OCI-M2 (cell line): Measurements from ENCODE around the gene GRPEL1.

ENCODE experiments used
- DNase-seq: peaks from one replicate; lab custom pipeline; 2025; ENCODE audit not compliant: unreplicated experiment; lab: John Stamatoyannopoulos, UW

The GRPEL1 gene

DNA sequence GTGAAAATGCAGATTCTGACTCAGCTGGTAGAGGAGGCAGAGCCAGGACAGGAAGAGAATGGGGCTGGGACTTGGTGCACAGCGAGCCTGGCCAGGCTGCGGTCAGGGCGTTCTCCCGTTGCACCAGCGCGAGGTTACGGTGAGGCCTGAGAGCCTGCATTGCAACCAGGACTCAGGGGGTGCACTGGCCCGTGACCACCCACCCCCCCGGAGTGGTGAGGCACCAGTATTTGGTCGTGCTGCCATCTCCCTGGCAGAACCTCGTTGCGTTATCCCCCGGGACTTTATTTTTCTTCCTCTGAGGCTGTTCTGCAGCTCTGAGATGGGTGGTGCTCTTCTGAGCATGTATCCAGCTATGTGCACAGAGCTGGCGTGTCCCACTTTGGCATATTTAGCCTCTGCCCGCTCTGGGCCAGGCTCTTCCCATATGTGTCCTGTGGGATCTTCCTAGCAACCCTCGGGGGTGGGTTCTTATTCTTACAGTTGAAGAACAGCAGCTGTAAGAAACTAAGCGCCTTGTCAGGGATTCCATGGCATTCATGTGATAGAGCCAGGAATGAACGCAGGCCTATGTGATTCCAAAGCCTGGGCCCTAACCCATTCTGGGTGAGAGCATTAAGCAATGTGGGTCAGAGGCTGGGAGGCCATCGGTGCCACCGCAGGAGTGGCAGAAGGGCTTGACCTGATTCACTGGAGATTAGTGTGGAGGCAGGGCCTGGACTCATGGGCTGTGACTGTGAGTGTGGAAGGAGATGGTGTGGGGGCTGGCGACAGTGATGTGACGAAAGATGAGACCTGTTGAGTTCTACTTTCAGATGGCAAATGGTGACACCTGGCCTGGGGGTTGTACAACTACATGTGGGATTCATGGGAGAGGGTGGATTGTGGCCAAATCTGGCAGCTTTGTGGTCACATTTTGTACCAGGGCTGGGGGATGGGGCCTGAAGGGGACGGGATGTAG lies 21.6 kb downstream of the GRPEL1 start:
- DNase-seq = no peak

DNA sequence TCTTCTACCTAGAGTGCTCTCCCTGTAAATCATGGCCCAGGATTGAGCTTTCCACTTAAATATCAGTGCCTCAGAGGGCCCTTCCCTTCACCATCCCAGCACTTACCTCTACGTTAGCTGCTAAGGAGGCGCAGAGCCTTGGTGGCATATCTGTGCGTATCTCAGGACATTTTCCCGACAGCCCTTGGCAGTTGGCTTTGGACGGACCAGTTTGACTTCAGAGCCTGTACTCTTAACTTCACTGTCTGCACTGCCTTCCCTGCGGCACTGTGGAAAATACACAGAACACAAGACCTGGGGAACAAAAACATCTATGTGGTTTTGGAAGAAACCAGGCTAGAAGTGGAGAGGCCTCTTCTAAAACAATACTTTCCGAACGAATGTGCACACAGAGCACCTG lies 22.3 kb downstream of the GRPEL1 start:
- DNase-seq = no peak

DNA sequence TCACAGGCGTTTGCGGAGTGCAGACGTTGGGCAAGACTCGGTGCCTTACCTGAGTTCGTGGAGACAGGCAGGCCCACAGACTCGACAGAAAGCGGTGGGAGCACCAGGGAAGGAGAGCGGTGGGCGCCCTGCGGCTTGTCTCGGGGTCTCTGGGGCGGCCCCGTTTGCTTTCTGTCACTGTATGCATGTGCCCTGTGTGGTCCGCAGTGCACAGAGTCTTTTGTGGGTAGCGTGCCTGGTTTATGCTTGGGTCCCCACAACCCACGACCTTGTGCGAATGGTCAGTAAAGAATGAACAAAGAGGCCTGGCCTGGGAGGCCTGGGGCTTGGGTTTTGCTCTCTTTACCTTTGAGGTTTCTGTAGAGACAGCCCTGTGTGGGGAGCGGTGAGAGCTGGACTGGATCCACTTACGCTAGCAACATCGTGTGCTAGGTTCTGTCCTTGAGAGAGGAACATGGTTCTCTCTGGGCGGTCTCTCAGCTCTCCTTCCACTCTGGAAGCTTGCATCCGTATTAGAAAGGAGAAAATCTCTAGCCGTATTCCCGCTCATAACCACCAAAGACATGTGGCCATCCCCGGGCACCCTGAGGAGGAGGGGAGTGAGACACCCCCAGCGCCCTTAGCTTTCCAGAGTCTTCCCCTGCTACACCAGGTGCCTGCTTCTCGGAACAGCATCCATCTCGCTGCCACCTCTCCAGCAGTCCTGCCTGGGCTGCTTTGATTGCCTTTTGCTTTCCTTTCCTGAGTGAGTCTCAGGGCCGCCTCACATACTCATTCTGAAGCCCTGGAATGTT lies 23.5 kb downstream of the GRPEL1 start:
- DNase-seq = no peak

DNA sequence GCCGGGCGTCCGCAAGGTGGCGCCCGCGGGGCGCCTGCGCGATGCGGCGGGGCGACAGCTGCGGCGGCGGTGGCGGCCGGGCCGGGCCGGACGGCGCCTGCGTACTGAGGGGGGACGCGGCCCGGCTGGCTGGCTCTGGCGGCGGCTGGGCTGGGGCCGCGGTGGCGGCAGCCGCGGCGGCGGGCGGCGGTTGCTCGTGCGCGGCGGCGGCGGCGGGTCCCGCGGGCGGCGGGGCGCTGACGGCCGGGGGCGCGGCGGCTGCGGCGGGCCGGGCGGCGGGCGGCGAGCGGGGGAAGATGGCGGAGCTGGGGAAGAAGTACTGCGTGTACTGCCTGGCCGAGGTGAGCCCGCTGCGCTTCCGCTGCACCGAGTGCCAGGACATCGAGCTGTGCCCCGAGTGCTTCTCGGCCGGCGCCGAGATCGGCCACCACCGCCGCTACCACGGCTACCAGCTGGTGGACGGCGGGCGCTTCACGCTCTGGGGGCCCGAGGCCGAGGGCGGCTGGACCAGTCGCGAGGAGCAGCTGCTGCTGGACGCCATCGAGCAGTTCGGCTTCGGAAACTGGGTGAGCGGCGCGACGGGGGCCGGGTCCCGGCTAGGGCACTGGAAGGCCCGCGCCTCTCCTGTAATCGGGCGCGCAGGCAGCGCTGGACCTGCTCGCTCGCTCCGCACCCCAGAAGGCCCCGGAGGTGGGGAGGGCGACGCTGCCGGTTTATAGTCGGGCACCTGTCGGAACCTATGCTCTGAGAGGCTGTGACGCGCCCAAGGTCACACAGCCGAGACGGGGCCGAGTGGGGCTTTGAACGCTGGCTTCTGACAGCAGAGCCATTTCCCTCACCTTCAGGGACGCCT lies 24.4 kb downstream of the GRPEL1 start, which contains the start of gene TADA2B:
Gene TADA2B, plus strand, starts transcription at position 89 of the 853 bp plus-strand sequence. Its CDS starts 208 bp downstream, at position 297.
- DNase-seq = no peak

DNA sequence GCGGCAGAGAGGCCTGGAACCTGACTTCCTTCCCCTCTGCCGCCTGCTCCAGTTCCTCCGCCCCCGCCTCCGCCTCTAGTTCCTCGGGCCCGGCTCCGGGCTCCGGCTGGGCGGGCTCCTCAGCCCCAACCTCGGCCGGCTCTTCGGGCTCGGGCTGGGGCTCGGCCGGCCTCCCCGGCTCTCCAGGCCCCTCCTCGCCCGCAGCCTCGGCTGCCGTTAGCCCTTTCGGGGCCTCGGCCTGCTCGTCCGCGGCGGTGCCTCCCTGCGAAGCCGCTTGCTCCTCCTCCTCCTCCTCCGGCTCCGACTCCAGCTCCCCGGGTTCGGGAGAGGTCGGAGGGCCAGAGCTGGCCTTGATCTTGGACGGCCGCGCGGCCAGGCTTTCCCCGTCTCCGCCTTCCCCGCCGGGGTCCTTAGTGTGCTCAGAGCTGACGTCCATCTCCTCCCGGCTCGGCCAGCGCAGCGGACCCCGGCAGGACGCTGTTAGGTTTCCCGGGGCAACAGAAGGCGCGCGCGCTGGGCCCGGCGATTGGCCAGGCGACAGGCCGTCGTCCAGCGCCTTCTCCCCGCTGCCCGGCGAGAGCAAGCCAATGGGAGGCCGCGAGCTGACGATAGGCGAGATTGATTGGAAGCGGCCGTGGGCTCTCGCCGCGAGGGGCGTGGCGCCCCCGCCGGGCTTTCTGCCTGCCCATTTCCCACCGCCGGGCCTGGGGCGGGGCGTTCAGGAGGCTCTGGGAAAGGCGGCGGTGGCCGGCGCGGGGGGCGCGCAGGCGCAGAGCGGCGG lies 25.2 kb downstream of the GRPEL1 start:
- peak; percentile 43 for DNase-seq

DNA sequence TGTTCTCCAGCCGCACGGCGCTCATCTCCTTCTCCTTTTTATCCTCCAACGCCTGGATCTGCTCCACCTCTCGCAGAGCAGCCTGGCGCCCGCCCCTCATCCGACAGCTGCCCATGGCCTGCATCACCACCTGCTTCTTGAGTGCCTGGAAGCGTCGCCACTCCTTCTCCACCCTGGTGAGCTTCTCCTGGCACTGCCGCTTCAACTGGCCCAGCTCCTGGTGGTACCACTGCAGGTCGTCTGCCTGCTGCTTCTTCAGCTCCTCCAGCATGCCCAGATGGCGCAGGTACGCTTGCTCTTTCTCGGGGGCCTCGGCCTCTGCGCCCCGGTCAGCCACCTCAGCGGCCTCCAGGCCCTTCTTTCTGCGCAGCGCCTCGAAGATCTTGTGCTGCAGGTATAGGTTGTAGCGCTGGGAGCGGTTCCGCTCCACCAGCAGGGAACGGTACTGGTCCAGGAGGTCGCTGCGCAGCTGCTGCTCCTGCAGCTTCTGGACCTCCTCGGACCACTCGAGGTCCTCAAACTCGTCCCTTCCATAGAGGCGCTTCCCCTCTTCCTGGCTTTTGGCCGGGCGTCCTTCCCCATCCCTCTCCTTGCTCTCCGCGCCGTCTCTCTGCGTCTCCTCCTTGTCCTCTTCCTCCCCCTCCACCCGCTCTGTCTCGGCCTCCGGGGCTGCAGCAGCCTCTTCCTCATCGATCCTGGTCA lies 25.9 kb downstream of the GRPEL1 start:
- no peak for DNase-seq

DNA sequence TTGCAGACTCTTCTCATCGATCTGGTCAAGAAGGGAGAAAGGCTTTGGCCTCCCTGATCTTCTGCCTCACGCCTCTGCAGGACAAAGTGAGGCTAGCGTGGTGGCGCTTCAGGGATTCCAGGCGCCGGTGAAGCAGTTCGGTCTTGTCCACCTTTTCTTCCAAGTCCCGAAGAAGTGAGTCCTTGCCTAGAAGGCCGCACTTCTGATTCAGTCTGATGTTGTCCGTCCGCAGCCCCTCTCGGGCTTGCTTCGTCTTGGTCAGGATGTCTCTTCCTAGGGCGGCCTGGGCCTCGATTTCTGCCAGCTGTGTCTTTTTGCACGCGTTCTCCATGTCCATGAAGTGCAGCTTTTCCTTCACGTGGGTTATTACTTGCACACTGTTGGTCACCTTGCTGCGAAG lies 26.6 kb downstream of the GRPEL1 start:
- DNase-seq = no peak

DNA sequence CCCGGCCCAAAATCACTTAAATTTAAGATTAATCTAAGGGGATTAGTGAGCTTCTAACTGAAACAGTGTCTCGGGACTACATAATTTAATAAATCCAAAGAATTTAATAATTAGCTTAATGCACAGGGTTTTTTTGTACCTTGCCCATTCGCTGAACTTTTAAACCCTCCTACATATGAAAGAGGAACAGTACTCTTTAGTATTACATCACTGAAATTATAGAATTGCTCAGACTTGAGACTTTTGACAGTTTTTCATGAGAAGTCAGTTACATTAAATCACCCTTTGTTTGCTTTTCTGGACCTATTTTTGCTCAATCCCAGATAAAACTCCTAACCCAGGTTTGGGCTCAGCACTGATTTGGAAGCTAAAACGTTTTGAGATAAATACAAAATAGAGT lies 27.1 kb downstream of the GRPEL1 start:
- DNase-seq = no peak

DNA sequence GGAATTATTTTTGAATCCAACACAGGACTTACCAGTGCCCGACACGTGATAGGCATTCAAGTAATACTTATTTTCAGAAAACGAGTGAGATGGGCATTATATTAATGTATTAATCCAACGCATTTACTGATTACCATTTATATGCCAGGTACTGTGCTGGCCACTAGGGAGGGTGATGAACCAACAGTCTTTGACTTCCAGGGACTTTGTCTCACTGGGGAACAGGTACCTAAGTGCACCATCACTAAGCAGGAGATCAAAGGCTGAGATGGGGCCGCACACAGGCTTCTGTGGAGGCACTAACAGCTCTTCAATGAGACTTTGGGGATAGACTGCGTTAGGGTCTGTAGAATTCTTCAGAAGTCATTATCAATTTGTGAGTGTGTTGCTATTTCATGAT lies 30.4 kb downstream of the GRPEL1 start:
- DNase-seq = no peak

DNA sequence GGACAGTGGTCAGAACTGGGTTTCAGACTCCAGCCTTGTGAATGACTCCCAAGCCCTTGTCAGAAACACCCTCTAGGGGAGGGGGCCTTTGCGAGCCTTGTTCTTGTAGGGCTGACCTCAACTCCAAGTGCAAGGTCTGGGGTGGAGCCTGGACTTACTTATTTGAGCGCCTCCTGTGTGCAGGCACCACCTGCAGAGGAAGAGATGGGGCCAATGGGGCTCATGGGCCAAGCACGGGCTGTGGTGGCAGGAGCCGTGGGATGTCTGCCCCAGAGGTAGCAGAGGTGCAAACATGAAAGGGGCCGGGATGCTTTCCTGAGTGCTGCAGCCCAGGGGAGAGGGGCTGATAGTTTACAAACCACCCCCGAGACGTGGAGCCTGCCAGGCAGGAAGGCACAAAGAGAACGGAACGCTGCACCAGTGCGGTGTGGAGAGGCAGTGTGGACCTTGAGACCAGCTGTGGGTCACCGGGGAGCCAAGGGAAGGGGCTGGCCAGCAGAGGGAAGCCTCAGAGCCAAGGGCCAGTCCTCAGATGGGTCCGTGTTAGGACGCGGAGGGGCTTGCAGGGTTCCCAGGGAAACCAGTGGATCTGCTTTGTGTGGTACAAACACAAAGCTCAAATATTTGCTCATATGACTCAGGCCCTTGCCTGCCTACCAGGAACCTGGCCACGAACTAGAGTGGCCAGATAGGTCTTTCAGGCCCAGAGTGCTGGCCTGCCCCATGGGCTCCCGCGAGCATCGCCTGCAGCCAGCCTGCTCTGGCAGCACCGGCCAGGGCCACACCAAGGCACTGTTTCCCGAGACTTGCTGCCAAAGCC lies 33.4 kb downstream of the GRPEL1 start:
- DNase-seq = no peak

DNA sequence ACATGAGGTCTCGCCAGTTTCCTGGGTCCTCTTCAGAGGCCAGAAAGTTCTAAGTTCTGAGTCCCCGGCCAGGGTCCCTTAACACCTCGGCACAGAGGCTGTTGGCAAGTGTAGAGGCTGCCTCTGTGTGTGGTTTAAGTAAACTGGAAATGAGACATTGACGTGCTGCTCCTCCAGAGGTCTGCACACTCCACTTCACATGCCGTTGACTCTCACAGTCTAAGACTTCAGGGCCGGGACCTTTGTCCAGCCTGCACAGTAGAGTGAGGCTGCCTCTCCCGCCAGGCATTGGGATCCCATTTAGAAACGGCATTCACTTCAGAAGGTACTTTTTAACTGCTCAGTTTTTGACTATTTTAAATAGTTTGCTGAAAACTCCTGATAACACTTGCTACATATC lies 35.3 kb downstream of the GRPEL1 start:
- no peak for DNase-seq

DNA sequence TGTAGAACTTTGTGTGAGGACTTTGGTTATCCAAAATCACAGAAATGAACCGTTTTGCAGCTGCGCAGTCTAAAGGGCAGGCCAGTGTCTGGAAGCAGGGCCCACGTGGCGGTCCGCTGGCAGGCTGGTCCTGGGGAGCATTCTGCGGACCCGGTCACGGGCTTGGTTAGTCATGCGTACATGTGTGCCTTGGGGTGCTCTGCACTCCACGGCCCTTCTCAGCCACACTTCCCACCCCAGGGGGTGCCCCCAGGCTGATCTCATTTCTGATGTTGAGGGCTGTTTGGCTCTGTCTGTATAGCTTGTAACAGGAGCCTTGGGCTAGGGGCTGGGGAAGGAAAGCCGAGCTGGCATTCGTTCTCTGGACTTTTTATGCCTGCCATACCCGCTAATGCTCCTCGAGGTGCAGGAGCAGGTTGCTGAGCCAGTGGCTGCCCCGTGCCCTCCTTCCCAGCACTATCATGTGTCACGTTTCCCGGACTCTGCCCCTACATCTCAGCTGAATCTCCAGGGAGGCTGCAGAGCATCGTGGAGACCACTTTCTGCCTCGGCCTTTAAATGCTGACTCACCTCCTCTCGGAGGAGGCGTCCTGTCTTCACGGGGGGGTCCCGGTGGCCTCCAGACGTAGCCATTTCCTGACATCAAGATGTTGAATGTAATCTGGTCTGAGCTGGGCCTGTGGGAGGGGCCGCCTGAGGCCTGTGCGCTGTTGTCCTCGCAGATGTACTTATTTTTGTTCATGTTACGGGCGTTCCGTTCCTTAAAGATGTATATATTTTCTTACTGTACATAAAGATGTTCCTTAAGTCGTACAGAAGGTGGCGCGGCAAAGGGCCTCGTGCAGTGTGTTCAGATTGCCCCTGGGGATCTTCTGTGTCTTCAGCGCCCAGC lies 36.1 kb downstream of the GRPEL1 start:
- no peak for DNase-seq

DNA sequence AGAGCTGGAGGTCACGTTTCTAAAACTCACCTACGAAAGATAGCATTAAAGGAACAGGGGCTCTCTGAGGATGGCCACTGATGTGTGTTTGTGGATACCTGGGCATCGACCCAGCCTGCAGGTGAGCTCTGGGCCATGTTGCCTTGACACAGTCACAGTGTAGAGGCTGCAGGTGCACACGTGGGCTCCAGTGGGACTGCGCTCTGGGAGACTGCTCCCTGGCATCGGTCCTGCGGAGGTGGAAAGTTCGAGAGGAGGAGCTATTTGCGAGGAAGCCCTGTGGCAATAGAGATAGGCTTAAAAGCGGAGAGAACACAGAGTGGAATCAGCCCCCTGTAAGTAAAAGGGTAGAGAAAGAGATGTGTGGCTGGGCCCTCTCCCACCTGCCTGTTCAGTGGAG lies 37.0 kb downstream of the GRPEL1 start:
- no peak for DNase-seq

DNA sequence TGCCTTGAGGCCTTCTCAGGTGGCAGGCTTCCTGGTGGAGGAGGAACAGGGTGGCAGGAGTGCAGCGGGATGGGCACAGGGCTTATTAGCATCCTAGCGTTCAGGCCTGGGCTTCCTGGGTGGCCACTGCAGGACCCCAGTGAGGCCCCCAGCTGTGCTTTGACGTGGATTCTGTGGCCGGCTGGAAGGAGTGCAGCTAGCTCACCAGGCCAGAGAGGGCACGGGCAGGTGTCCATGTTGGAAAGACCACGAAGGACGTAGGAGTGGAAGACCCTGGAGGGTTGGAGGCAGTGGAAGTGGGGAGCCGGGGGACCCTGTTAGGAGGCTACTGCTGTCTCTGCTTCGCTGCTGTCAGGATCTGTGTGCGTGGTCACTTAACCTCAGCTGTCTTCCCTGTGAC lies 37.9 kb downstream of the GRPEL1 start:
- no peak for DNase-seq

DNA sequence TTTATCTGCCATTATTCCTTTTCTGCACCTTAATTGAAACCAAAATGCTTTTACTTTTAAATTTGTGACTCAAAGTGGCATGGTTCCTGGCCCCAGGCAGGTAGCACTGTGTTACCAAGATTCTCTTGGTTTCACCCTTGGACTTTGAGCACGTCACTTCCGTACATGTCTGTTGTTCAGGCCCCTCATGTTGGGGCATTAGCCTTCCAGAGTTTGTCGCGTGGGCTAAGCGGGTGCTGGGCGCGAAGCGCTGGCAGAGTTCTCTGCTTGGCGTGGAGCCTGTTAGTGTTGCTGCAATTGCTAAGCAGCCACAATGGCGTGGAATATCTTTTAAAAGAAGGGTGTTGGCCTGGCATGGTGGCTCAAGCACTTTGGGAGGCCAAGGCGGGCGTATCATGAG lies 38.7 kb downstream of the GRPEL1 start:
- no peak for DNase-seq

DNA sequence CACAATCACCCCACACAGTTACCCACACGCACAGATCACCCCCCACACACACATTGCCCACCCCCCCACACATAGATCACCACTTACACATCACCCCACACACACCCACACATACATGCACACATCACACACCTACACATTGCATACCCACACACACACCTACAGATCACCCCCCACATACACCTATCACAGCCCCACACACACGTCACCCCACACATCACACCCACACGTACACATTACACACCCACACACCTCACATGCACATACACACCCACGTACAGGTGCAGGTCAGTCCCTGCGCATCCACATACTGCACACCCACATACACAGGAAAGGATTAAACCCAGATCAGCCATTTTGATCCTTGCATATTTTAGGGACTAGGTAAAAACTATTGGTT lies 40.0 kb downstream of the GRPEL1 start:
- DNase-seq = no peak

DNA sequence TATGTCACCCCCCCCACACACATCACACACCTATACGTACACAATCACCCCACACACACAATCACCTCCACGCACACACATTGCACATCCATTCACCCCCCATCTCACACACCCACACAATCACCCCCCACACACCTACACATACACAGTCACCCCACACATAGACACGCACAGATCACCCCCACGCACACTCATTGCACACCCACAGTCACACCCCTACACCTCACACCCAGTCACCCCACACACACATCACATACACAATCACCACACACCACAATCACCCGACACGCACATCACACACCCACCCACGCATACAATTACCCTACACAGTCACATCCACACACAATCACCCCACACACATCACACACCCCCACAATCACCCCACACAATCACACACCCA lies 40.6 kb downstream of the GRPEL1 start:
- DNase-seq = no peak

DNA sequence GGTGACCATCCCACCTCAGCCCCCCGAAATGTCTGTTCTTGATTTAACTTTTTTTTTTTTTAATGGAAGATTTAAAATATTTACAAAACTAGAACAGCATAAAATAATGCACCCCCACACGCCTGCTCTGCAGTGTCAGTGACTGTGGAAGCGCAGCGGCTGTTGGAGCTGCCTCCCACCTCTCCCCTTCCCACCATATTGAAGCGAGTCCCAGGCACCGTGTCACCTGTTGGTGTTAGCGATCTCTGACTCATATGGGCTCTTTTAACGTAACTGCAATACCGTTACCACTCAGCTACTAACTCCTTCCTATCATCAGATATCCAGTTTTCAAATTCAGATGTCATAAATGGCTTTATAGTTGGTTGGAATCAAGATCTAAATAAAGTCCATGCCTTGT lies 41.8 kb downstream of the GRPEL1 start:
- DNase-seq = no peak
